GM21723 (cell line): ENCODE measurements around the gene THOC6.

Source experiments
- ATAC-seq: cut with Tn5 transposase; IDR thresholded peaks from one replicate; pipeline ENCODE4 v1.9.1; 2021; ENCODE audit warnings: mild to moderate bottlenecking, moderate library complexity; ENCODE audit not compliant: unreplicated experiment

Gene THOC6

DNA sequence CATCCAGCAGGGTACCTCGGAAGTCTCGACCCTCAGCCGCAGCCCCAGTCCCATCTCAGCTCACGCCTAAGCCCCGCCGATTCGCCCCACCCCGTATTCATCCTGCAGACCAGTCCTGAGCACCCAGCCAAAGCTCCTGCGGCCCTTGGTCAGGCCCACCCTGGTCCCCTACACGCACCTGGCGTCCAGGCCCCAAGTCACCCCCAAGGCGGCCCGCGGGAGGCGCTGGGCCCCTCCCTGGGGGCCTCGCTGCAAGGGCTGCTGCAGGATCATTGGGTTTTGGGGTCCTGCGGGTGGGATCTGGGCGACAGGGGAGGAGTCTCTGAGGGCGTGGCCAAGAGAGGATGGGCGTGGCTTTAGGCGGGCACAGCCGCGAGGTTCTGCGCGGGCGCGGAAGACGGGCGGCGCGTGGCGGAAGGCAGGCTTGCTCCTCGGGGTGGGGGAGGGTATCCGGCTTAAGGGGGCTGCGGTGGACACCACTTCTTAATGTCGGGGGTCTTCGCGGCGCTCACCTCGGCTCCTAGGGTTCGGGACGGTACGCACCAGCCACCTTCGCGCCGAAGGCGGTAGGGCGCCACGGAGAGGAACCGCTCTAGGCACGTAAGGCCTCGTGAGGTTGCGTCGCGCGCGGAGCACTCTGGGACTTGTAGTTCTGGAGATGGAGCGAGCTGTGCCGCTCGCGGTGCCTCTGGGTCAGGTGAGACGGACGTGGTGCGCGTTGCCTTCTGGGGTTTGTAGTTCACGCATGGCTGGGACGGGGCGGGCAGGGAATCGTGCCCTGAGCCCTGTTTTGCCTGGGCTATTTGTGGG lies at the start of gene THOC6, which contains the start of gene HCFC1R1:
Gene THOC6, plus strand, starts transcription at position 367 of the 810 bp plus-strand sequence. Its CDS starts 292 bp downstream, at position 659.
Gene HCFC1R1, minus strand, starts transcription at position 274 of the 810 bp plus-strand sequence. Its CDS starts 1 bp downstream, at position 273.
- peak; percentile 72 for ATAC-seq

GRCh38 chr16:2974319-2975056 lies 49.3 kb upstream of the THOC6 start:
- ATAC-seq: no peak

- ATAC-seq: no peak
Measured at GRCh38 chr16:2975161-2975795, 48.6 kb upstream of the THOC6 start.

DNA sequence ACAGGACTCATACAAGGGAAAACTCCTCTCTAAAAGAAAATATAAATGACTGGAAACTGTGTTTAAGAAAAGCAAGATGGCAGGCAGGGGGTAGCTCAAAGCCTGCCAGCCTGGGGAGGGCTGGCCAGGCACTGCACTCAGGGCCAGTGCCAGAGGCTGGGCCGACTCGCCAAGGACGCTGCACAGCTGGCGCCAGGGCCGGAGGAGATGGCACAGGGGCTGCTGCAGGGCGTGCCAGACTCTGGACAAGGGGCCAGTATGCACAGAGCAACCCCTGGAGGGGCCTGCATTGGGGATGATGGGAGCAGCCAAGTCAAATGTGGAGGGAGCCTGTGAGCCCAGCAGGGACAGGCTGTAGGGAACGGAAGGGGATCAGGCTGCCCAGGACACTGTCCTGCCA lies 47.6 kb upstream of the THOC6 start:
- no peak for ATAC-seq

- ATAC-seq: no peak
Measured at GRCh38 chr16:2976673-2977072, 47.2 kb upstream of the THOC6 start.

DNA sequence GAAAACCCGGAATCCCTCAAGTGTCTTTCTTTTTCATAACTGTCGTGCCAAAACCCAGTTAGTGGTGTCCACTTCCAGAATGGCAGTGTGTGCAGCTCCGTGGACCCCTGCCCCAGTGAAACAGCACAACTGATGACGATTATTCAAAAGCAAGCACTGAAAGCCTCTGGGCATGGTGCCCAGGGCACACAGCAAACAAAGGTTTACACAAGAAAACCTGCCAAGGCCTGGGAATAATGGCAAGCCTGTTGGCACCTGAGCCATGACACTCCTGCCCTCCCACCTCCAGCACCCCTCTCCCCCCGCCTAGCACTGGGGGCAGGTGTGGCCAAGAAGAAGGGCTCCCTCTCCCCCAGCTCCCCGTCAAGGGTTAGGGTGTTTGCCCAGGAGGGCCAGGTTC lies 46.4 kb upstream of the THOC6 start:
- ATAC-seq: no peak

DNA sequence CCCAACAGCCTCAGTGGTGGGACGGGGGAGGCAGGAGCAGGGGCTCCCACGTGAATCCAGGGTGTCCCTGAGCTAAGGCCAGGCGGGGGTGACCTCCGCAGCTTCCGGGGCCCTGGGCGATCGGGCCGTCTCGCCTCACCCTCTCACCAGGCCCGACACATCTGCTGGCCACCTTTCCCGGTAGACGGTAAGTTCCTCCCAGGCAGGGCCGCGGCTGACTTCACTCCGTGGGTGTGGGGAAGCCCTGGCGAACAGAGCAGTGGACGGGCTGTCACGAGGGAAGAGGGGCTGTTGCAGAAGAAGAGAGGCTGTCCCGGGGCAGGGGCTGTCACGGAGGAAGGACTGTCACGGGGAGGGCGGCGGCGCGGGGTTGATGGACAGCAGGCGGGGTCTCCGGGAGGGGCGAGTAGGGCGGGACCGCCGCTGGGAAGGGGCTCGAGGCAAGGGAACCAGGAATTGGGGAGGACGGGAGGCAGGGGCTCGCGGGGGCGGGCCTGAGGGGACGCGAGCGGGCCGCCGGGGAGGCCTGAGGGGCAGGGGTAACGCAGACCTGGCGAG lies 44.1 kb upstream of the THOC6 start:
- ATAC-seq: peak; percentile 11

- peak; percentile 62 for ATAC-seq
Measured at GRCh38 chr16:2980227-2981176, 43.3 kb upstream of the THOC6 start, which contains the start of gene PKMYT1. Gene PKMYT1, minus strand, starts transcription at chr16:2980446. Its CDS starts 789 bp downstream, at chr16:2979657.

DNA sequence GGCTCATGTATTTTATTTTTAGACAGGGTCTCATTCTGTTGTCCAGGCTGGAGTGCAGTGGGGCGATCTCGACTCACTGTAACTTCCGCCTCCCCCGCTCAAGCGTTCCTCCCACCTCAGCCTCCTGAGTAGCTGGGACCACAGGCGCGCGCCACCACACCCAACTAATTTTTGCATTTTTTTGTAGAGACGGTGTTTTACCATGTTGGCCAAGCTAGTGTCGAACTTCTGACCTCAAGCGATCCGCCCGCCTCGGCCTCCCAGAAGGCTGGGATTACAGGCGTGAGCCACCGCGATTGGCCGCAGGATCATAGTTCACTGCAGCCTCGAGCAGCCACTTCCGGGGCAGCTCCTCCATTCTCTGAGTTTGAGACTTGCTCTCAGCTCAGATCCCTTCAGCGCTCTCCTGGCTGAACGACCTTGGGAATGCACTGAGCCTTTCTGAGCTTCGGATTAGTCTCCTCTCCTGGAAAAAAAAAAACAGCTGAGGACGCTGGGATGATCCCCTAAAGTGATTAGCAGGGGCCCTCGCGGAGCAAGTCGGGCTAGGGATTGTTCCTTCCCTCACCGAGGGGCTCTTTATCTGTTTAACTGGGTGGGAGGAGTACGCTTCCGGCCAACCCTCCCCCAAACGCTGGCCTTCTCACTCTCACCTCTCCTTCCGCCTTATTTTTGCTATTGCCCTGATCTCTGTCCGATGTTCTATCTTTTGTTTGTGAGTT lies 42.5 kb upstream of the THOC6 start:
- ATAC-seq: no peak

- ATAC-seq: no peak
Measured at GRCh38 chr16:2981899-2982250, 42.0 kb upstream of the THOC6 start.

DNA sequence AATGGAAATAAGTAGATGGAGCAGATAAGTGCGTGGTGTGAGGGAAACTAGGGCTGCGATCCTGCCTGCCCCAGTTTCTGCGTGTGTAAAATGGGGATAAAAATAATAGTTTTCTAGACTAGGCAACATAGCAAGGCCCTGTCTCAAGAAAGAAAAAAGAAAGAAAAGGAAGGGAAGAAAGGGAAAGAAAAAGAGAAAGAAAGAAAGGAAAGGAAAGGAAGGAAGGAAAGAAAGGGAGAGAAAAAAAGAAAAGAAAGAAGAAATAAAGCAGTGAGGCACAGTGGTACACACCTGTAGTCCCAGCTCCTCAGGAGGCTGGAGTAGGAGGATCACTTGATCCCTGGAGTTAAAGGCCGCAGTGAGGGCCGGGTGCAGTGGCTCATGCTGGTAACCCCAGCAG lies 41.4 kb upstream of the THOC6 start:
- no peak for ATAC-seq

DNA sequence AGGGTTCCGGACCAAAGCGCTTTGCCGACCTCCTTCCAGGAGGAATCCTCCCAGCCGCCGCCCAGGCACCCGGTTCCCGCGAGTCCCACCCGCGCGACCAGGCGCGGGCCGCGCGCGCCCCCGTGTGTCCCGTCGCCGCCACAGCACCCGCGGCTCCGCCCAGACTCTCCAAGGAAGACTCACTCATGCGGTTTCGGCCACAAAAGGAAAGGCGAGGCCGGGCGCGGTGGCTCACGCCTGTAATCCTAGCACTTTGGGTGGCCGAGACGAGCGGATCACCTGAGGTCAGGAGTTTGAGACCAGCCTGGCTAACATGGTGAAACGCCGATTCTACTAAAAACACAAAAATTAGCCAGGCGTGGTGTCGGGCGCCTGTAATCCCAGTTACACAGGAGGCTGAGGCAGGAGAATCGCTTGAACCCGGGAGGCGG lies 40.1 kb upstream of the THOC6 start:
- no peak for ATAC-seq

GRCh38 chr16:2985462-2985861 lies 38.4 kb upstream of the THOC6 start:
- ATAC-seq: no peak

DNA sequence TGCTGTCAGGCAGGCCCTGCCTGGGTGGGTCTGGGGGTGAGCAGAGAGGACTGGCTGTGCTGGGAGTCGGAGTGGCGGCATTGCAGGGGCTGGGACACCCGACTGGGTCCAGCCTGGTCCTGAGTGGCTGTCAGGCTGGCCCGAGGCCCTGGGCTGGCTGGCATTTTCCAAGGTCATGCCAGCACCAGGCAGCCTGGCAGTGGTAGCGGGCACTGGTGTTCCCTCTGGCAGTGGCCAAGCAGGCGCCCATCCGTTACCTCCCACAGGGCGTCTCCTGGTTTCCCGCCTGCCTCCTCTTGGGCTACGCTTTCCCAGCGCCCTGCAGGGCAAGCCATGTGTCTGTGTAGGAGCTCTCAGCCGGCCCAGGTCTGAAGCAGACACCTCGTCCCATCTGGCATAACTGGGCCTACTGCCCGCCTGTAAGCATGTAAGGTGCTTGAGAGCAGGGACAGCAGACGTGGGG lies 37.9 kb upstream of the THOC6 start:
- no peak for ATAC-seq

DNA sequence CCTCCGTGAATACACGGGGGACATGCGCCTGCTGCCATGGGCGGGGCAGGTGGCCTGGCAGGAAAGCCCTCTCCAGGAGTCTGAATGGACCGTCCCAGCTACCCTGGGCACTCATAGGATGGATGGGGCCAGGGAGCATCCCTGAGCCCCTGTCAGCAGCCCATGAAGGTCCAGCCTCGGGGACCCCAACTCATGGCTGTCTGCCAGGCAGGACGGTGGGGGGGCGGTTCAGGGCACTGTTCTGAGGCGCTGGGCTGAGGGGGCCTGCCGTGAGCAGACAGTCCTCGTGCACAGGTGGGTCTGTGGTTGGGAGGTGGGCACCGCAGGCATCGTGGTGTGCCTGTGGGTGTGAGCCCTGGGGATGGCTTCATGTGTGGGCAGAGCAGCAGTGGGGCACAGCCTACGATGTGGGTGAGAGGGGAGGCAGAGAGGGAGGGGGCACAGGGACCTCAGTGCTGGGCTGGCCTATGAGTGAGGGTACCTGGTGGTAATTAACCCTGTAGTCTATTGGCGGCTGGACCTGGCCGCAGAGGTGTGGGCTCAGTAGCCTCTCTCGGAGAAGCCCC lies 37.1 kb upstream of the THOC6 start:
- ATAC-seq: no peak

- ATAC-seq: no peak
Measured at GRCh38 chr16:2987286-2987685, 36.5 kb upstream of the THOC6 start.

DNA sequence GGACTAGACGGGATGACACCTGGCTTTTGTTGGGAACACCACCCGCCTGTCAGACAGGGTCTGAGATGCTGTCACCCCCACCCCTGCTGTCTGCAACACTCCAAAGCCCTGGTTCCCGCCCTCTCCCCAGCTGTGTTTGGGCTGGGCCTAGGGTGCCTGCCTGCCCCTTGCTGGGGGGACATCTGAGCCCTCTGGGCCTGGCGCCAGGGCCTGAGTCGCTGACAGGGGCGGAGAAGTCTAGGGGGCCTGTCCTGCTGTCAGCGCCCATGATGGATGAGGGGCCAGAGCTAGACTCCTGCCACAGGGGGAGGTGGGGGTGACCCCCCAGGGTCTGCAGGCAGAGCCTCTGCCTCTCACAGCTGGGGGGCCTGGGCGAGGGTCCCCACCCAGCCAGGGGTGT lies 36.0 kb upstream of the THOC6 start:
- ATAC-seq: no peak

DNA sequence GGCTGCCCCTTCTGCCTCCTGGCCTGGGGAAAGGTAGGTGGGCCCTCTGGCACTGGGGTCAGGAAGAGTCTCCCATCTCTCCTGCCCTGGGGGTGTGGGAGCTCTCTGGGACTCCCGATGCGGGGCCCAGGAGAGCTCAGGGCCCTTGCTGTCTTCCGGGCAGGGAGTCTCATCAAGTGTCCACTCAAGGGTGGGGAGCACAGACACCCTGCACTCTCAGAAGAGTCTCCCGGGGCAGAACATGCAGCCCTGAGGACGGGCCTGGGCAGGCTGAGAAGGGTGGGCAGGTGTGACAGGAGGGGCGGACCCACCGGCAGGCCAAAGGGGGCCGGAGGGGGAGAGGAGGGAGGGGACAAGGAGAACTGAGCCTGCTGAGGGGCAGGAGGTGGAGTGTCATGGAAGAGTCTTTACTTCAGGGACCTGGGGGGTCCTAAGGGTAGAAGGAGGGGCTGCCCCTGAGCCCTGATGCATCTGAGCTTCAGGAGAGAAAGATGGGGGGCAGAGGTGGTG lies 35.2 kb upstream of the THOC6 start:
- ATAC-seq: no peak

GRCh38 chr16:2990891-2991290 lies 32.9 kb upstream of the THOC6 start:
- ATAC-seq: no peak
